Stimulated activated CD8-positive, alpha-beta memory T cell treated with anti-CD3 and anti-CD28 coated beads, Interleukin-12 subunit alpha, Interleukin-12 subunit beta, amount 100 ng/mL, for 4 hours (primary cell): ENCODE data around the gene CHID1.
A peak's percentile ranks its signal among the peaks of the same experiment; 100 is the strongest.

ENCODE experiments used
- DNase-seq: peaks from one replicate; pipeline ENCODE4 v3.0.0-alpha.2; 2020; ENCODE audit warnings: low read depth

Gene CHID1

DNA sequence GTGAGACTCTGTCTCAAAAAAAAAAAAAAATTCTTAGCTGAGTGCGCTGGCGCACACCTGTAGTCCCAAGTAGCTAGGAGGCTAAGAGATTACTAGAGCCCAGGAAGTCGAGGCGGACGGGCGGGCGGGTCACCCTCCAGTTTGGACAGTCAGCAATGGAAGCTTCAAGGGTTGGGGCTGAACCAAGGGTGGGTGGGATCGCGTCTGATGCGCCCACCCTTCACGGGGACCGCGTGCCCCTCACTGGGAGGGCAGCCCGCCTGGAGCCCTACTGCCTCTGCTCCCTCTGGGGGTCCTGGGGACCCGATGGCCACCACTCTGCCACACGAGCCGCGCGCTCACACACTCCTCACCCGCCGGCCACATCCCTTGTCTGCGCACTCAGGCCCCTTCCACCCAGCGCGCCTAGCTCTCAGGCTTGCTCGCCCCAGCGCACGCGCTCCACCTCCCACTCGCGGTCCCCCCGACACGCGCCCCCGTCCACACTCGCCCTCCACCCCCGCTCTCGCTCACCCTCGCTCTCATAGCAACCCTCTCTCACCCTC is 494 bp downstream of the CHID1 start:
- peak; percentile 58 for DNase-seq

DNA sequence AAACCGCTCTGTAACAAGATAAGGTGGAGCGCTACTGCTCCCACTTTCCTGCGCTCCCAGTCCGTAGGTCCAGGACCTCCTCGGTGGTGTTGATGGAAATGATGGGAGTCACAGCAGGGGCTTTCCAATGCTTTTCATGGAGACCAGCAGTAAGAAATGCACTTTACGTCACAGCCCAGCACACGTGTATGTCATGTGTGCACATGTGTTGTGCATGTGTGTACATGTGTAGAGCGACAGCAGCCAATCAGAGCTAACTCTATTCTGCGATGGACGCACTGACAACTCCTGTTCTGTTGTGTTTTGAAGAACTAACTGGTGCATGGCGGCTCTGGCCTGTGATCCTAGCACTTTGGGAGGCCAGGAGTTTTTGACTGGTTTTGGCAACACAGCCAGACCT is 1.2 kb downstream of the CHID1 start:
- DNase-seq: no peak

DNA sequence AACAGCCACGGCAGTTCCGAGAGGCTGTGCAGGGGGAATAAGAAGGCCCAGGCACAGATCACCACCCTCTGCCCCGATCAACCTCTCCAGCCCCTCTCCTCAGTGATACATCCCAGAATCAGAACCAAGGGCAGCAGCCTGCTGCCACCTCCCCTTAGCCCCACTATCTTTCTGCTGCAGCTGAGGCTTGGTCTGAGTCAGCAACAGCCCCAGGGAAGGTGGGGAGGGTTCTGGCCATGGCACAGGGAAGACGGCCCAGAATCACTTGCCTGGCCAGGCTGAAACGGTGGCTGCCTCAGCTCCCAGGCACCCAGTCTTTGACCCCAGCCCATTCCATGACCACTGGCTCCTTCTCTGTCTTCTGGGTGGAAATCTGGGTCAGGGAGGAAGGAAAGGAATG is 2.3 kb downstream of the CHID1 start:
- DNase-seq: no peak

DNA sequence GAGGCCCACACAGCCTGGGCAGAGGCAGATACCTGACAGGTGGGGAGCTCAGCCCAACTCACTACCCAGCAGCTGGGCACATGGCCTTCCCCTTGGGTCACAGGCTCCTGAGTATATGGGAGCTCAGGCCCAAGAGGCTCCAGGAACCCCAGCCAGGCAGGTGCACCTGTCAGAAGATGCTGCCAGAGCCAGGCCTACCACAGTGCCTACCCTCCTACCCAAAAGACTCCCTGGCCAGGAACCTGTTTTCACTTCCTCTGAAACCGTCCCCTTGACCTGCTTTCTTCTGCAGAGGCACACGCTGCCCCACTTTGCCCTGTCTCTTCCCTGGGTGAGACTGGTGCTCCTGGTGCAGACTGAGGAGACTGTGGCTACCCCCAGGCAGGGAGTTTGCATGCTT is 2.9 kb downstream of the CHID1 start:
- no peak for DNase-seq

DNA sequence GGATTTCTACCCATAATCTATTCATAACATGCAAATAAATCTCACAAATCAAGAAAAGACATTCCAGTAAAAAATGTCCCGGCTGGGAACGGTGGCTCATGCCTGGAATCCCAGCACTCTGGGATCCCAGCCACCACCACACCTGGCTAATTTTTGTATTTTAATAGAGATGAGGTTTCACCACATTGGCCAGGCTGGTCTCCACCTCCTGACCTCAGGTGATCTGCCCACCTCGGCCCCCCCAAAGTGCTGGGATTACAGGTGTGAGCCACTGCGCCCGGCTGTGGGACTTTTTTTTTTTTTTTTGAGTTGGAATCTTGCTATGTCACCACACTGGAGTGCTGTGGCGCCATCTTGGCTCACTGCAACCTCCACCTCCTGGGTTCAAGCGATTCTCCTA is 4.7 kb downstream of the CHID1 start:
- DNase-seq: no peak

DNA sequence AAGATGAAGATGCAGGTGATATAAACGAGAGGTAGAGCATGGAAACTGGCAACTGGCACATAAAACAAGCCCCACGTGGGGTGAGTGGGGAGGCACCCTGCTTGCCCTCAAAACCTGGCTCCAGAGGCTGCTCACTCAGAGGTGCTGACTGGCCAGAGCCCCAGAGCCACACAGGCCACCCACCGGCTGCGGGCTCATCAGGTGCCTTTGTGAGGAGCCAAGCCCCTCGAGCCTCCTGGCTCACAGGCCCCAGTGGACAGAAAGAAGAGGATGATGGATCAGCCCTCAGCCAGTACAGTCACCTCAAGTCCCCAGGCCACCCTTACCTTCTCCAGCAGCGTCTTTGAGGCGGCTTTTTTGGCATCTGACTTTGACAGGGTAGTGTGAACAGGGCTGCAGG is 6.2 kb downstream of the CHID1 start:
- DNase-seq: no peak

DNA sequence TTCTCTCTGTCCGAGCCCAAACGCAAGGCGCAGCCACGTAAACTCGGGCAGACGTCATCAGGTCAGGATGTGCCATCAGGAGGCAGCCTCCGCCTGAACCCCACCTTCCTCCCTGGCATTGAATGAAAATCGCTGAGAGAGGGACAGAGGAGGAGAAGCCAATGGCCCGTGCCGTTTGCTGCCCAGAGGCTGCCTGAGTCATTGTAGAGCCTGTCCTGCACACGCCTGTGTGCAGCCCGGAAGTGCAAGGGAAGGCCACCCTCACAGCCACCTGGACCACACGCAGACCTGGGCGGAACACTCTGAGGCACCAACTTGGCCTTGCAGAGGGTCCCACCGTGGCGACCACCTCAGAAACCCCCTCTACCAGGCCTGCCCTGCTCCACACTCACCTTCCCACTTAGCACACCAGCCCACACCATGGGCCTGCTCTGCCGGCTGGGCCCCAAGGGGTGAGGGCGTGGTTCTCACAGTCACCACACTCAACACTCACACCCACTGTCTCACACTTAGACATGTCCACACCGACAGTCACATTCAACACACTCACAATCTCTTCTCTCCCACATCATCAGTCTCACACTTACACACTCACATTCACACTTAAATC is 9.1 kb downstream of the CHID1 start:
- DNase-seq: no peak

DNA sequence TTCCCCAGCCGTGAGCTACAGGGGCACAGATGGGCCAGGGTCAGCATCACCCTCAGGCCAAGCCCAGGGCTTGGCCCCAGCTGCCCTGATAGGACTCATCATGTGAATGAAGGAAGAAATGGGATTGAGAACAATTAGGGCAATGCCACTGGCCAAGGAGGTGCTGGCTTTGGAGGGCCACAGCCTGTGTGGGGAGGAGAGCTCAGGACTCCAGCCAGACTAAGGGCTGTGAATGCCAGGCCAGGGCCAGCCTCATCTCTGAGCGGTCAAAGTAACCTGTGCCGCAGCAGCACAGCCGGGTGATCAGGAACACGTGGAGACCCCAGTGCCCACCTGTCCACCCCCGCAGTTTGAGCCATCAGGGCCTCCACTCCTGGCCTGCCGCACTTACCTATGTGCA is 10.1 kb downstream of the CHID1 start:
- no peak for DNase-seq

DNA sequence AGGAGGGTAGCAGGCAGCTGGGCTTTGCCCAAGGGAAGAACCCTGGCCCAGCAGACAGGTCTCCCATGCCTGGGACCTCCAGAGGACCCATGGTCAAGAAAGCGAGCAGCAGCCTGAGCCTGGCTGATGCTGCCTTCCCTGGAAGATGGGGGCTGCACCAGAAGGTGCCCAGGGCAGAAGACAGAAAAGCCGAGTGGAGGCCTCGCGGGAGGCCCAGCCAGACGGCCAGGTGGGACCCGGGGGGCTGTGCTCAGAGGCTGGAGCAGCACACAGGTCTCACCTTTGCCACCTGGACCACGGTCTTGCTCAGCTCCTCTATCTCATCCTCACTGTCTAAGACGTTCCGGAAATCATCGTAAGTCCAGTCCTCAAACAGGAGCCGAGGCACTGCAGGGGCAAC is 10.9 kb downstream of the CHID1 start:
- DNase-seq: no peak

DNA sequence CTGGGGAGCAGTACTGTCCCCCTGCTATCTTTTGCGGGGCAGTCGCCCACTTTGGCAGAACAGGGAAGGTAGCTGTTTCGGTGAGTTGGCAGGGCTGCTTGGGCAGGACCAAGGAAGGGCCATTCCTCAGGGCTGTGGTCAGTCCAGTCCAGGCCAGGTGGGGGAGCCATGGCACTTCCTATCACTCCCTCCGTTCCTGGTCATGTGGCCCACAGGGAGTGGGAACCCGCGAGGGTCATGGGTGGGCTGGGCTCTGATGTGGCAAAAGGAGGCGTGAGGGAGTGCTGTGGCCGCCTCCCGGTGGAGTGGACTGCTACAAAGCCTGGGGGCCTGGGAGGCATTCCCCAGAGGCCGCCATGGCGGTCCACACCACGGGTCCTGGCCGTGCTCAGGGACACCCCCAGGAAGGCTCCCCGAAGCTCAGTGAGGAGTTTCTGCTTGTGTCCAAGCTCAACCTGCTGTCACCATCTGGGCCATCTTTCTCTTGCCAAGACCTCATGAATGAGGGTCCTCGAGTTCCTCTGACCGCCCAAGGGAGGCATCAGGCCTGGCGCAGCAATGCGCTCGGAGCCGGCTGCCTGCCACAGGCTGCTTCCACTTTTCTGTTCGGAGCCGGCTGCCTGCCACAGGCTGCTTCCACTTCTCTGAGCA is 11.9 kb downstream of the CHID1 start:
- no peak for DNase-seq

DNA sequence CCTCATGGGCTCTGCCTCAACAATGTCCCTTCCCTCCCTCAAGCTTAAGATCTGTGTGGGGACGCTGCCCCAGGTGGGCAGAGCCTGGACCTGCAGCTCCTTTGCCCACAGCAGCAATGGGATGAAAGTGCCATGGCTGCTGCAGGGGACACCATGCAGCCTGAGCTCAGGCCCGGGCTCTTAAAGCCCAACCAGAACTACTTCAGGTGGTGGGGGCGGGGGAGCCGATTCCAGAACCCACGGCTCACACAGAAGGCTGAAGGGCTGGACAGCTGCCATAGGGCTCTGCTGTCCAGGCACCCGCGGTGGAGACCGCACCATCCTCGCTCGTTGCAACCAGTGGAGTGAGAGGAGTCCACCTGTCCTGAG is 12.5 kb downstream of the CHID1 start:
- no peak for DNase-seq

DNA sequence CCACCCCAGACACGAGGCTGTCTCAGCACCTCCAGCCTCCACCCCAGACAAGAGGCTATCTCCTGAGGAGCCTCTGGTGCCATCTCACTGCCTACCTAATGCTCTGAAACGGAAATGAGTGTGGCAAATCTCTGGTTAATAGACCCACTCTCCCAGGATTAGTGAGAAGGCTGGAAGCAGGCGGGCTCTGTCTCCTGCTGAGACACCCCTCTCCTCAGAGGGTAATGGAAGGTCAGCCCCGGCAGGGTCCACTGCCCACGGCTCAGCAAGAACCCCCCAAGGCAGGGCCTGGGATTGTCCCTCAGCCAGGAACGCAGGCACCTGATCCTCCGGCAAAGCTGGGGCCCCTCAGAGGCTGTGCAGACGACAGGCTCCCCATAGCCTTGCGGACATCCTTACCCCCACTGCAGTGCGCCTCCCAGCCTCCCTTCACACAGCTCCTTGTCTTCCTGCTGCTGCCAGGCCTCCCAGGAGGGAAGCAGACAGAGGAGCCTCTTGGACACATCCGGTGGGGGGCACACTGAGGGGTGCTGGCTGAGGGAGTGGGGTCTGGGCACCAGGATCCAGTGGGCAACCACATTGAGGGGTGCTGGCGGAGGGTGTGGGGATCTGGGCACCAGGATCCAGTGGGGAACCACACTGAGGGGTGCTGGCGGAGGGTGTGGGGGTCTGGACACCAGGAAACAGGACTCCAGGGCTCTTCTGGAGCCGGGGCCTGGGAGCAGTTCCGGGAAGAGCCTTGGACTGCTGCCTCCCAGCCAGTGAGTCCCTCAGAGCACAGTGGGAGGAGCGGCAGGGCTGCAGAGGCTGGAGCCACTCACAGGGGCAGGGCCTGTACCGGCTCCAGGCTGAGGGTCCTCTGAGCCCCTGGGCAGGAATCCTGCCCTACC is 13.1 kb downstream of the CHID1 start:
- no peak for DNase-seq

DNA sequence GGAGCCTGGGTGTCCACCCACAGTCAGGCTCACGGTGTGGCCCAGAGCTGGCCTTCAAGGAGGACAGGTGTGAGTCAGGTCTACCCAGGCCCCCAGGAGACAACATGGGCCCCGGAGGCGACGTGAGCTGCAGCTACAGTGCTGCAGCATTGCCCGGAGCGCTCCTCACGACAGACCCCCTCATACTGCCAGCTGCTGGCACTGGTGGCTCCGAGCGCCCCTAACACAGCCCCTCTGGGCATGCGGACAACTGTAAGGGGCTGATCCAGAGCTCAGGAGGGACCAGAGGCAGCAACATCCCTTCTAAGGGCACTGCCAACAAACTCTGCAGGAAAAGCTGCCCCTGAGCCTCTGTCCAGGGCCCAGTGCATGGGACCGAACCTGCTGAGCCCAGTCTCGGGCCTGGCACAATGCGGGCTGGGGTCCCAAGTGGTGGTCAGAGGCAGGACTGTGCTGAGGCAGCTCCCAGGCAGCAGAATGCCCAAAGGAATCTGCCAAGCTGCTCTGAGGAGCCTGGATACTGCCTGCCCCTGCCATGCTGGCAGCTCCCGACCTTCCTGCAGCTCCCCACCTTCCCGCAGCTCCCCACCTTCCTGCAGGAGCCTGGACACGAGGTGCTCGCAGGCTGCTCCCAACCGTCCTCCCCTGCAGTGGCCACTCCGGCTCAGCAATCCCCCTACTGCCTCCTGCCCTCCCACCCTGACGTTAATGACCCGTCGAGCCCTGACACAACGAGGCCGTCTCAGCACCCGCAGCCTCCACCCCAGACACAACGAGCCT is 15.1 kb downstream of the CHID1 start:
- no peak for DNase-seq

DNA sequence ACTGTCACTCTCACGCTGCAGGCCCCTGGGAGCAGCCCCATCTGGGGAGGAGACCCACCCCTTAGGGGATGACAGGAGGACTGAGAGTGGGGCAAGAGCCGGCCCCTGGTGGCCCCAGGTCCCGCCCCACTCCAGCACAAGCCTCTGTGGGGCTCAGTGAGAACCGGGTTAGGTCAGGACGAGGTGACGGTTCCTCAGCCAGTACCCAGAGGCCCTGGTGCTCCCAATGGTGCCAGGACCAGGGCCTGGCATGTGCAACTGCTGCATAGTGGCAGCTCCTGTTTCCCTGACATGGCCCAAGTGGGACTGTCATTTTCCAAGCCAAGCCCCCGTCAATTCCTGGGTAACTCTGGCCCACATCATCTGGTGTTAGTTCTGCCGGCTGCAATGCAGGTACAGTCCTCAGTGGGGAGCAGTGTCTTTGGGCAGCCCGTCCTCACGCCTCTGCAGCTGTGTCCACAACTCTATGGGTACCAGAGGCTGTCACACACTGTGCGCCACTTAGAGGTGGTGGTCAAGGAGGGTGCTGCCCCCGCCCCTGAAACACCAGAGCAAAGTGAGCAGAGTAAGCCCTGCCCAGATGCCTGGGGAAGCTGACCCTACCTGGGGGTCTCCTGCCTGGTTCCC is 15.9 kb downstream of the CHID1 start:
- DNase-seq: no peak

DNA sequence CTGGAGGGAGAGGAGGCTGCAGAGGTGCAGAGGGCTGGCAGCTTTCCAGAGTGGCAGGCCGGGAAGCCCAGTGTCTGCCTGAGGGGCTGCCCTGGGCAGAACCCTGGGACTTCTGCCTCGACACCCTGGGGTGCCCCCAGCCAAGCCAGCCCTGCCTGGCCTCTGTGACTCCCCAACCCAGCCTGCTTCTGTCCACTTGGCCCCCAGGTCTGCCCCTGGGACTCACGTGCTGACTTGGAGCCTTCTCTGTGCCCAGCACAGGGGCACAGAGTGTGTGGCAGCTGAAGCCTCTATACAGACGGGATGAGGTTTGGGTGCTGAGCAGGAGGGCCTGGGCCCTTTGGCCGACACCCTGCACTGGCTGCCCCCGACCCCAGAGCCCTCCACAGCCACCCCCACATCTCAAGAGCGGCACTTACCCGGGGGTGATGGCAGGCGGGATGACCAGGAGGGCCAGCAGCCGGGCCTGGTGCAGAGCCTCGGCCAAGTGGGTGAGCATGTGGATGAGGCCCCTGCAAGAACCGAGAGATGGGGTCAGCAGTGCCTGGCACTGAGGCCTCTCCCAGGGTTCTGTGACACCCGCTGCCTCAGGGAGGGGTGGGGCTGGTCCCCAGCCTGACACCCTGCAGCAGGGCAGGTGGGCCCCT is 17.5 kb downstream of the CHID1 start:
- DNase-seq: no peak

DNA sequence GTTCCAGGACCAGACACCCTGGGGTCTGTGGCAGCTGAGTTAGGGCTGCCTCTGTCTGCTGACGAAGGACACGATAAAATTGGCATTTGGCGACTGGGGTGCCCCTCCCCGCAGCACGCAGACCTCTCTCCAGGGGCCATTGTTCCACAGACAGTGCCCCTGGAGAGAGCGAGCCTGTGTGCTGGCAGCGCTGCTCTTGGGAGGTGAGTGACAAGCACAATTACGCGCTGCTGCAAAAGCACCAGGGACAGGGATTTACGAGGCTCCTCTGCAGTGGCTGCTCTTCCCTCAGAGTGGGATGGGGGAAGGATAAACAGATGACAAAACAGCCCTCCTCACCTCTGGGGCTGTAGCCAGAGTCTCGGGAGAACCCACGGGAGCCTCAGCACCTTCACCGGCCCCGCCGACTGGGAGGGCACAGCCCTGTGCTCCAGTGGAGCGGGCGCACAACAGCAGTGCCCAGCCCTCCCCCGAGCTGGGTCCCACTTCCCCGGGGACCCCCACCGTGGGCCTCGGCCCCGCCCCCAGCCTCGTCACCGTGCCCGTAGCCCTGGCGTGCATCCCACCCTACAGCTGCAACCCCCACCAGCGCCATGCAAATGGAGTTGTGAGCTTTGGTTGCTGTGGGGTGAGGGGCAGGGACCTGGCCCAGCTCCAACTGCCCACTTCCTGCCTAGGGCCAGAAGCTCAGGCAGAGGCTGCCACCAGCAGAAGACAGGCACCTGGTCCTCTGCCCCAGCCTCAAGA is 19.6 kb downstream of the CHID1 start:
- no peak for DNase-seq

DNA sequence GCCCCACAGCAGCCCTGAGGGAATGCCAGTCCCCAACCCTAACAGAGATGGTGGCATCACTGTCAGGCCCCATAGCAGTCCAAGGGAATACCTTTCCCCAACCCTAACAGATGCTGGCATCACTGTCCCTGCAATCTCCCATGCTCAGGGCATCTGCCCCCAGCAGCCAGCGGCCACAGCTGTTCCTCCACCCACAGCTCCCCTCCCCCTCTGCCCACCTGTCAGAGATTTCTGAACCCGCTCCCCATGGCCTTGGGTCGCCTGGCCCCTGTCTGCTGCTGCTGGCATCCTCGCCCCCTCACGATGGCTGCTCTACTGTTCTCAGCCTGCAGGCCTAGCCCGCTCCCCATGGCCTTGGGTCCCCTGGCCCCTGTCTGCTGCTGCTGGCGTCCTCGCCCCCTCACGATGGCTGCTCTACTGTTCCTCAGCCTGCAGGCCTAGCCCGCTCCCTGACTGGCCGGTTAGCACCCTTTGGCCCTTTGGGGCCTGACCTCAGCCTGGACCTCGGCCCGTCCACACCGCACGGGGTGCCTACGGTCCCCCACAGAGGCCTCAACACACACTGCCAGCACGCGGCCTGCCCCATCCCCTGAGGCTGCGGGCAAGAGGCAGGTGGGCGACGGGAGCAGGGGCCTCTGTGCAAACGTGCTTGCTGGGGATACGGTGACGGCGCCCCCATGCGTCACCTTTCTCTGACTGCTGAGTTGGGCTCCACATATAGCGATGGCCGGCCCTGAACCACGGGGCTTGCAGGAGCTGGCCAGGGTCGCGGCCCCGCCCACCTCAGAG is 20.7 kb downstream of the CHID1 start:
- DNase-seq: no peak

DNA sequence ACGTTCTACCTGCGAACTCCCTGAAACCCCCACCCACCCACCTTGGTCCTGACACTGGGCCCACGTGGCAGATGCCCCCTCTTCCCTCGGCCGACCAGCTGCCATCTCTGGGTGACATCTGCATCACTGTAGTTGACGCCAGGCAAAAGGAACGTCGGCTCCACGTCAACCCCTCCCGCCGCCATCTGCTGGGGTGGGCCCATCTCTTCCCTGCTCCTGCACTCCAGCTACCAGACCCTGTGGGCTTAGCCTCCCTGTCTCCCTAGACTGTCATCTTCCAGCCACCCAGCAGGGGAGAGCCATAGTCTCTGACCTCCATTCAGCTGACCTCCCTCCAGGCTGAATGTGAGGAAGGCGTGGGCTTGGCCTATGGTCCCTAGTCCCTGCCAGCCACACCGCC is 21.4 kb downstream of the CHID1 start:
- DNase-seq: no peak

DNA sequence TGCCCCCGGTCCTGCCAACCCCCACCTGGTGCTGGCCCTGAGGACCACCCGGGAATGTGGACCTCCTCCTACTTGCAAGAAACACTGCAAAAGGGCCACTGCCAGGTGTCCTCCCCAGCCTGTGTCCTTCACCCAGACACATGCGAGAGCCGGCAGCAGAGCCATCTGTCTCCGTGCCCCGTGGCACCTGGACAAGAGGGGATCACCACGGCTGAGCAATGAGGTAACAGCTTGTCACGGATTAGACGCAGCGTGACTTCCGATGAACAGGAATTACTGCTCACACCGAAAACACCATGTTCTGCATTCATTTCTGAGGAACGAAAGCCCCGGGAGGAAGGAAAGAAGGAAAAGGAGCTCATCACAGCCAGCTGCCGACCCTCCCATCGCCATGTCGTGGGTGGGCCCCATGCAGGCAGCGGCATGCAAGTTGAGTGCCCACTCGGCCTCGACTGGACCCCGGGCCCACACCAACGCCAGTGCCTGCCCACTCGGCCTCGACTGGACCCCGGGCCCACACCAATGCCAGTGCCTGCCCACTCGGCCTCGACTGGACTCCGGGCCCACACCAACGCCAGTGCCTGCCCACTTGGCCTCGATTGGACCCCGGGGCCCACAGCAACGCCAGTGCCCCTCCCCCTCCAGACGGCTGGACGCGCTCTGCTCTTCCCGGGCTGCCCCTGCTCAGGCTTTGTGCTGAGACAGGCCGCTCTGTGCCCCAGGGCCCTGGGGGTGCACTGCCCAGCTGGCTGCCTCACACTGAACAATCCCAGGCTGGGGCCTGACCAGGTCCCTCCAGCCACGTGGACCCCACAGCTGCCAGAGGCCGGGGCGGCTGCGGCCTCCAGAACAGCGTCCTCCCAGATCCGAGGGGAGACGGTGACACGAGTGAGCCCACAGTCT is 22.0 kb downstream of the CHID1 start:
- no peak for DNase-seq
